C4-2B (cell line): ENCODE data around the gene CAMK2G.

Experiments
- CTCF ChIP-seq: fragments of 450-650 bp; conservative IDR thresholded peaks from 2 replicates; pipeline ENCODE4 v1.5.1; 2017; ENCODE audit warnings: mild to moderate bottlenecking
- ZFX ChIP-seq: fragments of 450-650 bp; IDR thresholded peaks from 2 replicates; pipeline ENCODE4 v1.6.1; 2017

GRCh38 chr10:73768881-73769280 is 105.5 kb downstream of the CAMK2G start:
- TF ChIP-seq CTCF (no peak), ZFX (no peak)
